Activated CD8-positive, alpha-beta memory T cell treated with anti-CD3 and anti-CD28 coated beads for 36 hours (primary cell): ENCODE measurements around the gene RHOBTB1. TPM values are rescaled to one million over a fixed set of nuclear protein-coding genes. Genes with fewer than 3 reads are reported as not detected.

Experiments
- CTCF ChIA-PET: fragments of 350-600 bp; sonication (Branson Sonifier 250); formaldehyde crosslinking; loops from one replicate; lab custom pipeline; 2021; ENCODE audit warnings: antibody characterized with exemption; lab: Charles Lee
- POLR2A ChIA-PET: fragments of 350-600 bp; sonication (Branson Sonifier 250); formaldehyde crosslinking; loops from one replicate; lab custom pipeline; 2021; ENCODE audit warnings: antibody characterized with exemption; lab: Charles Lee
- total RNA-seq, 2 experiments: library from RNA; stranded (reverse); gene quantifications; one replicate each; pipeline ENCODE4 v1.2.3, GENCODE V29; 2021

Gene RHOBTB1
- total RNA-seq, 2 experiments from 2014 or later: not detected

GRCh38 chr10:60877061-60877776 is 66.8 kb downstream of the RHOBTB1 start:
- ChIA-PET CTCF (no interaction called here), POLR2A (no interaction called here)

GRCh38 chr10:60873758-60874157 is 70.2 kb downstream of the RHOBTB1 start:
- ChIA-PET POLR2A (no interaction called here), CTCF (no interaction called here)

- CTCF ChIA-PET: no interaction called here
- POLR2A ChIA-PET: no interaction called here
Observed at GRCh38 chr10:60872451-60872850, 71.5 kb downstream of the RHOBTB1 start.

- CTCF ChIA-PET: interaction anchor here (0.7 kb wide), 1 partner anchor 25 kb away, joined by 3 read pairs; no protein-coding TSS in a partner anchor
- POLR2A ChIA-PET: no interaction called here
Observed at GRCh38 chr10:60871215-60871614, 72.8 kb downstream of the RHOBTB1 start.

GRCh38 chr10:60870803-60871202 is 73.2 kb downstream of the RHOBTB1 start:
- ChIA-PET CTCF (interaction anchor here (0.7 kb wide), 1 partner anchor 24 kb away, joined by 3 read pairs; no protein-coding TSS in a partner anchor), POLR2A (no interaction called here)

- ChIA-PET POLR2A (no interaction called here), CTCF (no interaction called here)
Observed at GRCh38 chr10:60870416-60870728, 73.6 kb downstream of the RHOBTB1 start.

- POLR2A ChIA-PET: no interaction called here
- CTCF ChIA-PET: no interaction called here
Observed at GRCh38 chr10:60869652-60870415, 74.2 kb downstream of the RHOBTB1 start.

GRCh38 chr10:60868946-60869345 is 75.0 kb downstream of the RHOBTB1 start:
- POLR2A ChIA-PET: no interaction called here
- CTCF ChIA-PET: no interaction called here

- POLR2A ChIA-PET: no interaction called here
- CTCF ChIA-PET: no interaction called here
Observed at GRCh38 chr10:60865198-60865783, 78.7 kb downstream of the RHOBTB1 start.

- ChIA-PET CTCF (no interaction called here), POLR2A (no interaction called here)
Observed at GRCh38 chr10:60863796-60864195, 80.2 kb downstream of the RHOBTB1 start.

GRCh38 chr10:60862517-60862916 is 81.5 kb downstream of the RHOBTB1 start:
- CTCF ChIA-PET: no interaction called here
- POLR2A ChIA-PET: no interaction called here

- CTCF ChIA-PET: no interaction called here
Observed at GRCh38 chr10:60856405-60856804, 87.6 kb downstream of the RHOBTB1 start.

GRCh38 chr10:60853637-60854036 is 90.3 kb downstream of the RHOBTB1 start:
- POLR2A ChIA-PET: no interaction called here
- CTCF ChIA-PET: no interaction called here

More at GRCh38 chr10:60856405-60856804, 87.6 kb downstream of the RHOBTB1 start:
- POLR2A ChIA-PET: no interaction called here

GRCh38 chr10:60853107-60853506 is 90.9 kb downstream of the RHOBTB1 start:
- CTCF ChIA-PET: no interaction called here
- POLR2A ChIA-PET: no interaction called here

GRCh38 chr10:60849740-60850139 is 94.2 kb downstream of the RHOBTB1 start:
- CTCF ChIA-PET: no interaction called here
- POLR2A ChIA-PET: no interaction called here

- POLR2A ChIA-PET: no interaction called here
- CTCF ChIA-PET: no interaction called here
Observed at GRCh38 chr10:60849217-60849616, 94.8 kb downstream of the RHOBTB1 start.

GRCh38 chr10:60848680-60849079 is 95.3 kb downstream of the RHOBTB1 start:
- CTCF ChIA-PET: no interaction called here
- POLR2A ChIA-PET: no interaction called here

GRCh38 chr10:60848126-60848525 is 95.9 kb downstream of the RHOBTB1 start:
- CTCF ChIA-PET: no interaction called here

GRCh38 chr10:60846173-60846572 is 97.8 kb downstream of the RHOBTB1 start:
- POLR2A ChIA-PET: no interaction called here
- CTCF ChIA-PET: interaction anchor here (1.0 kb wide), 1 partner anchor 25 kb away, joined by 3 read pairs; no protein-coding TSS in a partner anchor

More at GRCh38 chr10:60848126-60848525, 95.9 kb downstream of the RHOBTB1 start:
- POLR2A ChIA-PET: no interaction called here

GRCh38 chr10:60845038-60845437 is 98.9 kb downstream of the RHOBTB1 start:
- ChIA-PET CTCF (no interaction called here), POLR2A (no interaction called here)
